Measurements from ENCODE around the gene CHST13.

DNA sequence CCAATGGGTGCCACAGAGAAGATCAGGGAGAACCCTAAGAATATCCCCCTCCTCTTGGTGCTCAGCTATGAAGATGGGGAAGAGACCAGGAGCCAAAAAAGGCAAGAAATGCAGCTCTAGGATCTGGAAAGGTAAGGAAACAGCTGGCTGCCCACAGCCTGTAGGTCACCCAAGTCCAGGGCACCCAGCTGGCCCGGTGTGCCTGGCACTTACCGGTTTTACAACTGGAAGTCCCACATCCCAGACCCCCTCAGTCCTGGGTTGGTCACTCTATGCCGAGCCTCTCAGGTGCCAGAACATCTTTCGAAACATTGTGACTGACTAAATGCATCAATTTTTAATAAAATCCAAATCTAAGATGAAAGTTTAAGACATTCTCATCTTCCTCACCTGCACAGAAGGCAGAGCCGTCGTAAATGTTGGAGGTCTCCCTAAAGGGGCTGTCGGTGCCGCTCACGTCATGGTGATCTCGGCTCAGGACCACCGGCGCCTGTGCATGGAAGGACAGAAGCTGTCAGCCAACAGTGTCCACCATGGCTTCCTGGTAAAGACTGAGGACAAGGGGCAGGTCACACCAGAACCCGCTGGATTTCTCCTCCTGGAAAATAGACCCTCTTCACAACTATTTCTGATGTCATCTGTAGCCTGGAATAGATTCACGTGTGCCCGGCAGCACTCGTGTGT is 34.9 kb upstream of the CHST13 start:
- TF ChIP-seq, protein P1, sequence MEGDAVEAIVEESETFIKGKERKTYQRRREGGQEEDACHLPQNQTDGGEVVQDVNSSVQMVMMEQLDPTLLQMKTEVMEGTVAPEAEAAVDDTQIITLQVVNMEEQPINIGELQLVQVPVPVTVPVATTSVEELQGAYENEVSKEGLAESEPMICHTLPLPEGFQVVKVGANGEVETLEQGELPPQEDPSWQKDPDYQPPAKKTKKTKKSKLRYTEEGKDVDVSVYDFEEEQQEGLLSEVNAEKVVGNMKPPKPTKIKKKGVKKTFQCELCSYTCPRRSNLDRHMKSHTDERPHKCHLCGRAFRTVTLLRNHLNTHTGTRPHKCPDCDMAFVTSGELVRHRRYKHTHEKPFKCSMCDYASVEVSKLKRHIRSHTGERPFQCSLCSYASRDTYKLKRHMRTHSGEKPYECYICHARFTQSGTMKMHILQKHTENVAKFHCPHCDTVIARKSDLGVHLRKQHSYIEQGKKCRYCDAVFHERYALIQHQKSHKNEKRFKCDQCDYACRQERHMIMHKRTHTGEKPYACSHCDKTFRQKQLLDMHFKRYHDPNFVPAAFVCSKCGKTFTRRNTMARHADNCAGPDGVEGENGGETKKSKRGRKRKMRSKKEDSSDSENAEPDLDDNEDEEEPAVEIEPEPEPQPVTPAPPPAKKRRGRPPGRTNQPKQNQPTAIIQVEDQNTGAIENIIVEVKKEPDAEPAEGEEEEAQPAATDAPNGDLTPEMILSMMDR (IDR thresholded peaks at IDR 0.05): no peak
- TF ChIP-seq EP300 (IDR thresholded peaks at IDR 0.05) (no peak), POLR2A (IDR thresholded peaks at IDR 0.05; ENCODE audit: low read depth) (no peak), POLR2AphosphoS5 (IDR thresholded peaks at IDR 0.05) (no peak)
